GM12864 (cell line): ENCODE measurements around the gene SPARC.

Source experiments
- DNase-seq: peaks from one replicate; pipeline ENCODE4 v3.0.0-alpha.2; 2011; ENCODE audit warnings: low read depth
- H3K4me3 ChIP-seq: 2 replicates; pipeline ENCODE4 v1.5.1; 2011; ENCODE audit warnings: mild to moderate bottlenecking, low read depth, low read length, control low read depth
- CTCF ChIP-seq: IDR thresholded peaks from 2 replicates; pipeline ENCODE4 v1.5.1; 2011; ENCODE audit warnings: low read depth, mild to moderate bottlenecking, moderate library complexity, low read length, control low read depth, inconsistent platforms; ENCODE audit errors: missing control alignments

The SPARC gene

GRCh38 chr5:151633892-151634291 lies 52.8 kb downstream of the SPARC start:
- no peak overlapping the region for H3K4me3 ChIP-seq
- DNase-seq, result no peak
- no peak for TF ChIP-seq CTCF

- H3K4me3 ChIP-seq, result no peak overlapping the region
- TF ChIP-seq CTCF, result no peak
- DNase-seq, result no peak
Measured at GRCh38 chr5:151632941-151633340, 53.8 kb downstream of the SPARC start.

- TF ChIP-seq CTCF, result no peak
- H3K4me3 ChIP-seq, result no peak overlapping the region
- DNase-seq, result no peak
Measured at GRCh38 chr5:151632524-151632923, 54.2 kb downstream of the SPARC start.

- DNase-seq, result no peak
- no peak for TF ChIP-seq CTCF
- H3K4me3 ChIP-seq, result no peak overlapping the region
Measured at GRCh38 chr5:151631941-151632340, 54.8 kb downstream of the SPARC start.

- no peak for TF ChIP-seq CTCF
- DNase-seq, result no peak
Measured at GRCh38 chr5:151630088-151630487, 56.6 kb downstream of the SPARC start.

GRCh38 chr5:151628112-151628823 lies 58.4 kb downstream of the SPARC start:
- no peak for DNase-seq
- H3K4me3 ChIP-seq, result no peak overlapping the region
- no peak for TF ChIP-seq CTCF

More at GRCh38 chr5:151630088-151630487, 56.6 kb downstream of the SPARC start:
- H3K4me3 ChIP-seq, result no peak overlapping the region

- no peak overlapping the region for H3K4me3 ChIP-seq
- TF ChIP-seq CTCF, result no peak
- DNase-seq, result no peak
Measured at GRCh38 chr5:151627650-151628049, 59.1 kb downstream of the SPARC start.
